Measurements from ENCODE around the gene MKX. TPM values are rescaled to one million over a fixed set of nuclear protein-coding genes. Genes with fewer than 3 reads are reported as not detected.

MKX gene
- total RNA-seq, 1 experiment from 2014 or later = not detected

DNA sequence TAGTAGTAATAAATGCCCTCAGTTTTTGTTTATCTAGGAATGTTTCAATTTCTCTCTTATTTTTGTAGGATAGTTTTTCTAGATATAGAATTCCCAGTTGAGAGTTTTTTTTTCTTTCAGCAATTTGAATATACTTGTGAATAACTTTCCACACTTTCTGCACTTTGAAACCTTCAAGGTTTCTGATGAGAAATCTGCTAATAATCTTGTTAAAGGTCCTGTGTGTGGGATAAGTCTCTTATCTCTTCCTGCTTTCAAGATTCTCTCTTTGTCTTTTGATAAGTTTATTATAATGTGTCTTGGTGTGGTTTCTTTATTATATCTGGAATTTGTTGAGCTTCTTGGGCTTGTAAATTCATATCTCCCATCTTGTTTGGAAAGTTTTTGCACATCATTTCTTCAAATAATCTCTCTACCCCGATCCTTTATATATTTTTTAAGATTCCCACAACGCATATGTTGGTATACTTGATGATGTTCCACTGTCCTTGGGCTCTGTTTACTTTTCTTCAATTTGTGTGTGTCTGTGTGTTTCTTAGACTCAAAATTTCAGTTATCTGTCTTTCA lies 103.5 kb downstream of the MKX start:
- DNase-seq (ENCODE audit: low read depth in 1 of 2, low spot score in 2 of 2) = no peak
- no peaks in the 10 kb centered on the region for H3K4me1 ChIP-seq (replicated peaks)

DNA sequence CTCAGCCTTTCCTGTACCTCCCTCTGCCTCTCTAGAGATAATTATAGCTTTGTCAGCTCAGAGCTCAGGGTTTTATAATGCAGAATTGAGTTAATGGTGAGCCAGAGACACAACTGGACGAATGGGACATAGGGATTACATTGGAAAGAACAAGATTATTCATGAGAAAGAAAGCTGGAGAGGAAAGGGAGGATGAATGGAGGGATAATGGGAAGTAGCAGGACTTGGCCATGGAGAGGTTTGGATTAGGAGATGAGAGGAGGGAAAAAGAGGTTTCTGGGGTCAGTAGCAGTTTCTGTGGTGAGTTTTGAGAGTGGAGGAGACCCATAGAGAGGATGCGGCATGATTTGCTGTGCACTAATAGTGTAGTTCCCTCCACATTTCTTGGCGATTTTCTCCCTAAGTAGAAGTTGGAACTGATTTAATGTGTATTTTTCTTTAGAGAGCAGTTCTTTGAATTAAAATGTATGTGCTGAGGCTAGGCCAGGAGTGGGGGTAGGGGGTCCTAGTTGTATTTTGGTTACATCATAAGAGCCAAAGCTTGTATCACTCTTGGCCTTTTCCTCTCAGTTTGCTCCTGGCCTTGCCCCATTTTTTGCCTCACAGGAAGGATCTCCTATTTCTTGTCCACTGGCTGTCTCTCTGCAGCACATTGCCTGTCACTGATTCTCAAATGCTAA lies 107.4 kb downstream of the MKX start:
- H3K36me3 ChIP-seq = no peaks in the 10 kb centered on the region
- H3K4me3 ChIP-seq = no peak overlapping the region
- H3K27me3 ChIP-seq (replicated peaks) = no peaks in the 10 kb centered on the region
- no peaks in the 10 kb centered on the region for H3K4me1 ChIP-seq (replicated peaks)
- DNase-seq (ENCODE audit: low read depth in 1 of 2, low spot score in 2 of 2) = no peak
- no peak overlapping the region for H3K27ac ChIP-seq
- H3K9me3 ChIP-seq (replicated peaks) = no peaks in the 10 kb centered on the region

More for the DNA sequence above, 103.5 kb downstream of the MKX start:
- no peak overlapping the region for H3K4me3 ChIP-seq
- no peaks in the 10 kb centered on the region for H3K27me3 ChIP-seq (replicated peaks)
- H3K36me3 ChIP-seq = no peaks in the 10 kb centered on the region
- no peak overlapping the region for H3K27ac ChIP-seq
- H3K9me3 ChIP-seq (replicated peaks) = no peaks in the 10 kb centered on the region

DNA sequence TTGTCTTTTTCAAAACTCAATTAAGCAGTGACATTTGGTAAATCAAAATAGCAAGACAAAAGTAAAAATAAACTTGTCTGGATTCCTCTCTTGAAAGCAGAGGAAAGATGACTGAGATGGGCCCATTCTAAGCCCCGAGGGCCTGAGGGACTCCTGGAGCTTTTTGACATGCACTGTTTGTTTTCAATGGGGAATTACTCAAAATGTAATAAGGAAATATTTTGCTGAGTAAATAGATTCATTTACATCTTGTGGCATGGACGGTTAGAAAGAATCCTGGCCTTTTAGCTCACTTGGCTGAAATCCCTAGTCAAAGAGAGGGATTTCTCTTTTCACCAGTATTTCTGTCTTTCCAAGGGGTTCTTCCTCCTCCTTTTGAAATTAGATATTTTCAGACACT lies 108.0 kb downstream of the MKX start:
- no peak for DNase-seq (ENCODE audit: low read depth in 1 of 2, low spot score in 2 of 2)
- no peaks in the 10 kb centered on the region for H3K9me3 ChIP-seq (replicated peaks)
- no peaks in the 10 kb centered on the region for H3K4me1 ChIP-seq (replicated peaks)
- H3K27ac ChIP-seq = no peak overlapping the region
- H3K4me3 ChIP-seq = no peak overlapping the region
- no peaks in the 10 kb centered on the region for H3K36me3 ChIP-seq
- no peaks in the 10 kb centered on the region for H3K27me3 ChIP-seq (replicated peaks)

DNA sequence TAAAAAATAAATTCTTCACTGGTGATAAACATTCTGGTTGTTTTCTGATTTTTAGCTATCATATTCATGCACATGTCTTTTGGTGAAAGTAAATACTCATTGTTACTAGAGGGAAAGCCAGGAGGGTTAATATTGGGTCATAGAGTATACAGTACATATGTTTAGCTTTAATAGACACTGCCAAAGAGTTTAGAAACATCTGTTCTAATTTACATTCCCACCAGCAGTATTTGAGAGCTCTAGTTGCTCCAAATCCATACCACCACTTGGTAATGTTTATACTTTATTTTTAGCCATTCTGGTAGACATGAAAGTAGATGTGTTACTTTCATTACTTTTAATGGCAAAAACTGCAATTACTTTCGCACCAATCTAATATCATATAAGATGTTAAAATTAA lies 108.8 kb downstream of the MKX start:
- DNase-seq (ENCODE audit: low read depth in 1 of 2, low spot score in 2 of 2) = no peak
- no peaks in the 10 kb centered on the region for H3K9me3 ChIP-seq (replicated peaks)
- H3K27me3 ChIP-seq (replicated peaks) = no peaks in the 10 kb centered on the region
- no peaks in the 10 kb centered on the region for H3K36me3 ChIP-seq
- no peak overlapping the region for H3K4me3 ChIP-seq
- H3K27ac ChIP-seq = no peak overlapping the region
- H3K4me1 ChIP-seq (replicated peaks) = no peaks in the 10 kb centered on the region

DNA sequence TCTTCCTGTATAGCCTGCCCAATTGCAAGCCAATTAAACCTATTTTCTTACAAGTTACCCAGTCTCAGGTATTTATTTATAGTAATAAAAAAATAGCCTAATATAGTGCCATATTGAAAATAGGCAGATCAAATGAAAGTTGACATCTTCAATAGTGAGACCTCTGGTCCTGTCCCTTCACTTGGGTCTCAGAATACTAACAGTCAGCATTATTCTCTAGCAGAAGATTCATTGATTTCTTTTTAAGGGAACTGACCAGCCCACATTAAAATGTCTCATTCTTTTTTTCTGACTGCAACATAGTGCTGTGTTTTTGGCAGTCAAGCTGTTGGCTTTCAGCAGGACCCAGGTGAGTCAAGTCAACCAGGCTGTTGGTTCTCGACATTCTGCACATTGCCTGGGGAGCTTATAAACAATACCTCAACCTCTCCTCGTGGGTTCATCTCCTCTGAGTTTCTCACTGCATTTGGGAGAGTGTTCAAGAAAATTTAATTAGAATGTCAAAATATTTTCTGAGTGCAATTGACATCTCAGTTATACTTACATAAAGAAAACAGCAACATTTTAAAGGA lies 109.8 kb downstream of the MKX start:
- no peak for DNase-seq (ENCODE audit: low read depth in 1 of 2, low spot score in 2 of 2)
- Histone ChIP-seq H3K4me3 (no peak overlapping the region), H3K36me3 (no peaks in the 10 kb centered on the region), H3K9me3 (replicated peaks) (no peaks in the 10 kb centered on the region), H3K4me1 (replicated peaks) (no peaks in the 10 kb centered on the region), H3K27ac (no peak overlapping the region), H3K27me3 (replicated peaks) (no peaks in the 10 kb centered on the region)

DNA sequence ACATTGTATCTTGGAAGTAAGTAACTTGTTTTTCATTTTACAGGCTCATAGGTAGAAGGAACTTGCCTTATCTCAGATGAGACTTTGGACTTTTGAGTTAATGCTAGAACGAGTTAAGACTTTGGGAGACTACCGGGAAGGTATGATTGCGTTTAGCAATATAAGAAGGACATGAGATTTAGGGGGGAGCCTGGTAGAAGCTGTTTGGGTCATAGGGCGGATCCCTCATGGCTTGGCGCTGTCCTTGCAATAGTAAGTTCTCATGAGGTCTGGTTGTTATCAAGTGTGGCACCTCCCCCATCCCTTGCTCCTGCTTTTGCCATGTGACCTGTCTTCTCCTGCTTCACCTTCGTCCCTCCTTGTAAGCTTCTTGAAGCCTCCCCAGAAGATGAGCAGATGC lies 110.3 kb downstream of the MKX start:
- no peak for DNase-seq (ENCODE audit: low read depth in 1 of 2, low spot score in 2 of 2)
- H3K4me3 ChIP-seq = no peak overlapping the region
- H3K27me3 ChIP-seq (replicated peaks) = no peaks in the 10 kb centered on the region
- no peaks in the 10 kb centered on the region for H3K36me3 ChIP-seq
- no peak overlapping the region for H3K27ac ChIP-seq
- no peaks in the 10 kb centered on the region for H3K9me3 ChIP-seq (replicated peaks)
- no peaks in the 10 kb centered on the region for H3K4me1 ChIP-seq (replicated peaks)

DNA sequence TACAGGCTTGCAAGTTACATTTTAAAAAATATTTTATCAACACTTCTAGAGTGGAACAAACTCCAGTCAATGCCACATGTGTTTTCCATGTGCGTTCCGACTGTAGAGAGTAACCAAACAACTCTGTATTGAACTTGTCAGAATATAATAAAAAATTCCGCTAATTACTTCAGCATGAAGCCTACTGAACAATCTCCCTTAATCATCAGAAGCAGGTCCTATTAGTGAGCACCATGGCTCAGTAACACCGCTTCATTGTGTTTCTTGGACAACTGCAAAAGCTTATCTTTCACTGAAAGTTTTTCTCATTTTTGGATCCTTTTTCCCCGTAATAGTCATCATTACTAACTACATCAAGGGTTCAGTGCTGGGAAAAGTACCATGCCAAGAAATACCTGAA lies 117.0 kb downstream of the MKX start:
- Histone ChIP-seq H3K9me3 (replicated peaks) (no peaks in the 10 kb centered on the region), H3K36me3 (no peaks in the 10 kb centered on the region), H3K4me1 (replicated peaks) (no peaks in the 10 kb centered on the region), H3K27ac (no peak overlapping the region), H3K27me3 (replicated peaks) (0 out of 2 replicates have a peak, but pooled peaks cover 3% of the 10 kb centered on the region), H3K4me3 (no peak overlapping the region)
- DNase-seq (ENCODE audit: low read depth in 1 of 2, low spot score in 2 of 2) = no peak

DNA sequence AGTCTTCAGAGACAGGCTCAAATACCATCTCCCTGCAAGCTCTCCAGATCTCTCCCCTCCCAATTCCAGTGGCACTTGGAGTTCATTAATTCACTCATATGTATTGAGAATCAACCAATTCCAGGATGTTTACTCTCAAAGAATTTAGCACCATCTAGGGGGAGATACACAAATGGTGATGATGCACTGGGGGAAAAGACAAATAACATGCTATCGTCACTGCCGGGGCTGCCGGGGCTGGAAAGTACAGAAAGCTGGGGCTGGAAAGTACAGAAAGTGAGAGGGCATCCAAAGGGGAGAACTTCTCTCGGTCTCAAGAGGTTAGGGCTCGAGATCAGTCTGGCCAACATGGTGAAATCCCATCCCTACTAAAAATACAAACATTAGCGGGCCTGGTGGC lies 118.7 kb downstream of the MKX start:
- Histone ChIP-seq H3K4me3 (no peak overlapping the region), H3K36me3 (no peaks in the 10 kb centered on the region), H3K4me1 (replicated peaks) (no peaks in the 10 kb centered on the region), H3K27ac (no peak overlapping the region), H3K27me3 (replicated peaks) (0 out of 2 replicates have a peak, but pooled peaks cover 3% of the 10 kb centered on the region), H3K9me3 (replicated peaks) (no peaks in the 10 kb centered on the region)
- DNase-seq (ENCODE audit: low read depth in 1 of 2, low spot score in 2 of 2) = no peak

DNA sequence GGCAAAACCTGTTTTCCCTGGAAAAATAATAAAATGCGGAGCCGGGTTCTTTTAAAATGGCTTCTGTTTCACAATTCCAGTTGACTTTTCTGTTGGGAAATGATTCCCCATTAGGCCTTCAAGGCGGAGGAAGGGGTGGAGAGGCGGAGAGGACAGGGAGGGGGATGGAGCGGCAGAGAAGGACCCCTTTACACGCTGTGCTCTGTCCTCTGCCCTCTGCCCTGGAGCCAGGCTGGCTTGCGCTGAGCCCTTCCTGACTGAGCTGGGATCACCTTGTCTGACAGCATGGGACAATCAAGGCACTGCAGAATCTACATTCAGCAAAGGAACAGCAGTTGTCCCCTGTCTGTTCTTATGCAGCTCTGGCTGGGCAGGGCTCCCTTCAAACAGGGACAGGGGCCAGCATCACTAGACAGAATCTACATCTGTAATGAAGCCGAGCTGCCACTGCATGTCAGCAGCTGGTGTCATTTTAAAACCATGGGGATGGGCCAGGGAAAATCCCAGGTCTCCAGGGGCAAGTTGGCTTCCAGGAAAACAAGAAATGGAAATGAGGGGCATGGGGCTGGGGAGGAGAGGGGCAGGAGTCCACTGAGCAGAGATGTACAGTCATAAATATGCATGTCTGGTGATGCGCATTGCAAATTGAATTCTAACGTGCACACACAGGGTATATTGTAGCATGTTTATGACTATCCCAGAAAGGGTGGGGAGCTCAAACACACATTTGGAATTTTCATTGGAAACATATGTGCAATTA lies 120.0 kb downstream of the MKX start:
- 0 out of 2 replicates have a peak, but pooled peaks cover 3% of the 10 kb centered on the region for H3K27me3 ChIP-seq (replicated peaks)
- no peaks in the 10 kb centered on the region for H3K9me3 ChIP-seq (replicated peaks)
- no peak overlapping the region for H3K27ac ChIP-seq
- no peaks in the 10 kb centered on the region for H3K4me1 ChIP-seq (replicated peaks)
- H3K36me3 ChIP-seq = no peaks in the 10 kb centered on the region
- DNase-seq (ENCODE audit: low read depth in 1 of 2, low spot score in 2 of 2) = no peak
- no peak overlapping the region for H3K4me3 ChIP-seq

DNA sequence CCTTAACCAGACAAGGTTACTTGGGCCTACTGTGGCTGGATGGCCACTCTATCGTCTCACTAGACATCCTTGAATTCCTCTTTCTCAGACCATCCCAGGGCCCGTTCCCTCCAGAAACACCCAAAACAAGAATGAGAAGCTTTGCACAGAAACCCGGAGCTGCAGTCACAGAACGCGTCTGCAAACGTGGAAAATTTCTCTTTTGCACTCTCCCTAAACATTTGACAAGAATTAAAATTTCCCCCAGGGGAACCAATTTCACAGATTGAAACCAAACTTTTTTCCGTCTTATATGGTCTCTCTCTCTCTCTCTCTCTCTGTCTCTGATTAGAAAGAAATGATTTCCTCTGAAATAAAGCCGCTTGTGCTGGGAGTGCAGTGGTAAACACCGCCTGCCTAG lies 120.7 kb downstream of the MKX start:
- Histone ChIP-seq H3K4me1 (replicated peaks) (no peaks in the 10 kb centered on the region), H3K27me3 (replicated peaks) (0 out of 2 replicates have a peak, but pooled peaks cover 3% of the 10 kb centered on the region), H3K9me3 (replicated peaks) (no peaks in the 10 kb centered on the region), H3K36me3 (no peaks in the 10 kb centered on the region), H3K4me3 (no peak overlapping the region), H3K27ac (no peak overlapping the region)
- no peak for DNase-seq (ENCODE audit: low read depth in 1 of 2, low spot score in 2 of 2)

Other genes starting within 250 kb of the MKX start
- gene RAB18, start 241.5 kb downstream of the MKX start, total RNA-seq (2014; rRNA removed; shearing (Covaris generic)) = 53.0 and 71.6 TPM in 2 replicates

Measured in SJSA1 (cell line).